Activated T-cell treated with anti-CD3 and anti-CD28 coated beads, Interleukin-2, amount 50 U/mL, for 24 hours (primary cell): ENCODE measurements around the gene RIMOC1.

Experiments used
- DNase-seq: peaks from one replicate; pipeline ENCODE4 v3.0.0-alpha.2; 2020
- H3K27ac Mint-ChIP-seq: 2 replicates; pipeline ENCODE4 v1.8.0; 2020; ENCODE audit warnings: mild to moderate bottlenecking, mixed read lengths
- H3K27me3 Mint-ChIP-seq: 2 replicates; pipeline ENCODE4 v1.8.0; 2020; ENCODE audit warnings: mixed read lengths
- H3K36me3 Mint-ChIP-seq: 2 replicates; pipeline ENCODE4 v1.8.0; 2020; ENCODE audit warnings: low read depth, mixed read lengths
- H3K4me1 Mint-ChIP-seq: 2 replicates; pipeline ENCODE4 v1.8.0; 2020; ENCODE audit warnings: low read depth, mixed read lengths
- H3K4me3 Mint-ChIP-seq: 2 replicates; pipeline ENCODE4 v1.8.0; 2020; ENCODE audit warnings: mild to moderate bottlenecking, moderate library complexity, mixed read lengths
- H3K9me3 Mint-ChIP-seq: 2 replicates; pipeline ENCODE4 v1.8.0; 2020; ENCODE audit warnings: mixed read lengths

Gene RIMOC1

DNA sequence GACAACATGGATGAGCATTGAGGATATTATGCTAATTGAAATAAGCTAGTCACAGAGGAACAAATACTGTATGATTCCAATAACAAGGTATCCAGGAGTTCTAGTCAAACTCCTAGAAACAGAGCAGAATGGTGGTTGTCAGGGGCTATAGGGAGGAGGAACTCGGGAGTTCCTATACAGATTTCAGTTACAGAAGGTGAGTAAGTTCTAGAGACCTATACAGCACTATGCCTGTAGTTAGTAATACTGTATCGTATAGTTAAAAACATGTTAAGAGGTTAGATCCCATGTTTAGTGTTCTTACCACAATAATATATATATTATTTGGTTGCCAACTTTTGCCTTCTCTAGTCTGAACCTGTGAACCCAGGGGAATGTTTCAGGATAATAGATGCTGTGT lies 26.0 kb upstream of the RIMOC1 start:
- H3K4me3 Mint-ChIP-seq: no peak overlapping the region
- no peaks in the 10 kb centered on the region for H3K9me3 Mint-ChIP-seq
- H3K27ac Mint-ChIP-seq: no peak overlapping the region
- no peak for DNase-seq
- H3K27me3 Mint-ChIP-seq: peaks cover 5% of the 10 kb centered on the region
- H3K36me3 Mint-ChIP-seq: no peaks in the 10 kb centered on the region
- H3K4me1 Mint-ChIP-seq: peaks cover 19% of the 10 kb centered on the region

DNA sequence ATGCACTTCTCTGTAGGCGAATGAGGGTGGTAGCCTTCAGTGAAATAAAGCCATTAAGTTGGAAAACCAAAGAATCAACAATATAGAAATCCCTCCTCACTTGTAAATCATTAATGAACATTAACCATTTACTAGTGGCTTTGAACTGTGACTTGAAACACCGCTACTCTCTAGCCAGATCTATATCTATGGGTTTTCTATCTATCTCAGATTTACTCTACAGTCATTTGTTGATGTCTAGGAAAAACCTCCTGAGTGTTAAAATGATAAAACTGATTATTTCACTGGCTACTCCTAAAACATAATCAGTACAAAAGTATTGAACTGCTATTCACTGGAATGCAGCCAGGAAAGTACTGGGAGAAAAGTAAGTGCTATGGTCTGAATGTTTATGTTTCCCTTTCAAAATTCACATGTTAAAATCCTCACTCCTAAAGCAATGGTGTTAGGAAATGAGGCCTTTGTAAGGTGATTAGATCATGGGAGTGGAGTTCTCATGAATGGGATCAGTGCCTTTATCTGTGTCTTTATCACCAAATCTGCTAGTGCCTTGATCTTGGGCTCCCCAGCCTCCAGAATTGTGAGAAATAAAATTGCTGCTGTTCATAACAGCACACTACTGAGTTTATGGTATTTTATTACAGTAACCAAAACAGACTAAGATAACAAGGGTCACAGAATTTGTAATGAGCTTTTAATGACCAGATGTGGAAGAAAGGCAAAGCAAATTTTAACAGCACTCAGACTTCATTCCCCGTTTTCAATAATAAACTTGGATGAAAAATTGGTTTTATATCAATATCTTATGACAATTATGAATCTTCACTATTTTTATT lies 25.3 kb upstream of the RIMOC1 start:
- H3K27me3 Mint-ChIP-seq: peaks cover 5% of the 10 kb centered on the region
- no peak overlapping the region for H3K4me3 Mint-ChIP-seq
- no peak overlapping the region for H3K27ac Mint-ChIP-seq

GRCh38 chr5:41882765-41883164 lies 21.4 kb upstream of the RIMOC1 start:
- Mint-ChIP-seq H3K4me1 (peaks cover 3% of the 10 kb centered on the region), H3K27me3 (peaks cover 8% of the 10 kb centered on the region), H3K9me3 (no peaks in the 10 kb centered on the region), H3K4me3 (no peak overlapping the region), H3K27ac (no peak overlapping the region), H3K36me3 (no peaks in the 10 kb centered on the region)
- no peak for DNase-seq

More for the DNA sequence above, 25.3 kb upstream of the RIMOC1 start:
- peaks cover 18% of the 10 kb centered on the region for H3K4me1 Mint-ChIP-seq
- no peaks in the 10 kb centered on the region for H3K9me3 Mint-ChIP-seq
- DNase-seq: no peak
- no peaks in the 10 kb centered on the region for H3K36me3 Mint-ChIP-seq

DNA sequence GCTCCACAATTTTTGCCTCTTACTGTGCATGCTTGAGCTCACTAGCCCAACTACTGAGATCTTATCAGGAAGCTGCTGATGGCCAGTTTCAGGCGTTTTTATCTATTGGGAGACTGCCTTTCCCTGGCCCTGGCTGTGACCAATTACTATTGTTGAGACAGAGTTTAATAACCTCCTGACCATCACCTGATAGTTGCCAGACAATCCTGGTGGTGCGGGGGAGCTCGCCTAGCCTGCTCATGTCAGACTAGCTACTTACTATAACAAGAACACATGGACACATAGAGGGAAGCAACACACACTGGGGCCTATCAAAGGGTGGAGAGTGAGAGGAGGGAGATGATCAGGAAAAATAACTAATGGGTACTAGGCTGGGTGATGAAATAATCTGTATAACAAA lies 20.9 kb upstream of the RIMOC1 start:
- Mint-ChIP-seq H3K27ac (no peak overlapping the region), H3K9me3 (no peaks in the 10 kb centered on the region), H3K27me3 (peaks cover 10% of the 10 kb centered on the region), H3K36me3 (no peaks in the 10 kb centered on the region), H3K4me3 (no peak overlapping the region), H3K4me1 (peaks cover 4% of the 10 kb centered on the region)
- no peak for DNase-seq

DNA sequence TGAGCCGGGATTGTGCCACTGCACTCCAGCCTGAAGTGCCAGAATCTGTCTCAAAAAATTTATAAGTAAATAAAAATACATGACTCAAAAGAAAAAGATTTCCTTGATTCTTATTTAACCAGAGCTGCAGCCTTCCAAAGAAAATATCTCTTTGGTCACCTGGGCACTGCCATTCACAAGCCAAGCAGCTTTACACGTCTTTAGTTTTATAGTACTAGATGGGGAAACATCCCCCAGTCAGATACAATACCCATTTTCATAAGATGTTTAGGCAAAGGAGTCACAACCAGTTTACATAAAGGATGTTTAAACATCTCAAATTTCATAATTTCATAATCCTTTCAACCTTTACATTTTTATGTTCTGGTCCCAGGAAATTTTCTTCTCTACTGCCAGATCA lies 20.2 kb upstream of the RIMOC1 start:
- Mint-ChIP-seq H3K9me3 (no peaks in the 10 kb centered on the region), H3K4me3 (no peak overlapping the region), H3K4me1 (peaks cover 4% of the 10 kb centered on the region), H3K27me3 (peaks cover 10% of the 10 kb centered on the region), H3K27ac (no peak overlapping the region), H3K36me3 (no peaks in the 10 kb centered on the region)
- DNase-seq: no peak

DNA sequence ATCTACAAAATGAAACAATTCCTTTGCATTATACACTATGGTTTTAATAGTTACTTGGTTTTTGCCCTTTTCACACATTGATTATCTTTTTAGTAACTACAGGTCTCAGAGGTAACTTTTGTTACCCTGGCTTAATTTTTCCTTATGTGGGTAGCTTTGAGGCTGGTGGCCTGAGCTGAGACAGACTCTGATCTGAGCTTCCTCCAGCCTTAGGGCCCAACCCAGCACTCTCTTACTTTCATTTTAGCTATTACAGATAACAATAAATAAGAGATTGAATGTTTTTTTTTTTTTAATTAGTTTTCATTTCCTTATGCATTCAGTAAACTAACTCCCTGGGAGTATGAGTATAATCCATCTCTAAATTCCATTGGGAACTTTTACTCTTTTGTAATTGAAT lies 18.9 kb upstream of the RIMOC1 start:
- no peaks in the 10 kb centered on the region for H3K9me3 Mint-ChIP-seq
- no peaks in the 10 kb centered on the region for H3K36me3 Mint-ChIP-seq
- peaks cover 4% of the 10 kb centered on the region for H3K4me1 Mint-ChIP-seq
- peaks cover 5% of the 10 kb centered on the region for H3K27me3 Mint-ChIP-seq
- no peak overlapping the region for H3K27ac Mint-ChIP-seq
- H3K4me3 Mint-ChIP-seq: no peak overlapping the region
- no peak for DNase-seq

- Mint-ChIP-seq H3K4me1 (peaks cover 16% of the 10 kb centered on the region), H3K27me3 (peaks cover 33% of the 10 kb centered on the region), H3K4me3 (no peak overlapping the region), H3K27ac (no peak overlapping the region), H3K9me3 (no peaks in the 10 kb centered on the region), H3K36me3 (no peaks in the 10 kb centered on the region)
- DNase-seq: no peak
Measured at GRCh38 chr5:41891066-41891707, 13.0 kb upstream of the RIMOC1 start.

DNA sequence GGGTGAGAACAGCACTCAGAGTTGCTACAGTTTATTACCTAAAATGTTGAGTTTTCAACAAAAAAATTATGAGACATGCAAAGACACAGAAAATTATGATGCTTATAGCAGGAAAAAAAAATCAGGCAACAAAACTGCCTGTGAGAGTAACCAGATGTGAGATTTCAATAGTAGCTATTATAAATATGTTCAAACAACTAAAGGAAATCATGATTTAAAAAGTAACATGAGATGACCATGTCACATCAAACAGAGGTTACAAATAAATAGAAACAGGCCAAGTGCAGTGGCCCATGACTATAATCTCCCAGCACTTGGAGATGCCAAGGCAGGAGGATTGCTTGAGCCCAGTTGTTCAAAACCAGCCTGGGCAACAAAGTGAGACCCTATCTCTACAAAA lies 12.1 kb upstream of the RIMOC1 start:
- Mint-ChIP-seq H3K27me3 (peaks cover 41% of the 10 kb centered on the region), H3K27ac (no peak overlapping the region)

DNA sequence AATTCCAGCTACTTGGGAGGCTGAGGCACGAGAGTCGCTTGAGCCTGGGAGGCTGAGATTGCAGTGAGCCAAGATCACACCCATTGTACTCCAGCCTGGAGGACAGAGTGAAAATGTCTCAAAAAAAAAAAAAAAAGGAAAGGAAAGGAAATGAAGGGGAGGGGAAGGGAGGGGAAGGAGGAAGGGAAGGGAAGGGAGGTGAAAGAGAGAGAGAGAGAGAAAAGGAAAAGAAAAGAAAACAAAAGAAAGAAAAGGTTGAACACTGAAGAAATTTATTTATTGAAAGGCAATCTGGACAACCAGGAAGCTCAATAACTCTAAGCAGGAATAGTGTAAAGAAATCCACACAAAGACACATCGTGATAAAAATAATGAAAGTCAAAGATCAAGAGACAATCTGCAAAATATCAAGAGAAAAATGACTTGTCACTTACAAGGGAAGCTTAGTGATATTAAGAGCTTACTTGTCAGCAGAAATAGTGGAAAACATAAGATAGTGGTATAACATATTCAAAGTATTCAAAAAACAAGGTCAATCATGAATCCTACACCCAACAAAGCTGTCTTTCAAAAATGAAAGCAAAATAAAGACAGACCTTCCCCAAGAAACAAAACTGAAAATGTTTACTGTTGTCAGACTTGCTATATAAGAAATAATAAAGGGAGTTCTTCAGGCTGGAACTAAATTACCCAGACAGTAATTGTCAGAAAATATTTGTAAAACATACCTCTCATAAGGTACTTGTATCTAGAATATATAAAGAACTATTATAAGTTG lies 10.9 kb upstream of the RIMOC1 start:
- peaks cover 37% of the 10 kb centered on the region for H3K27me3 Mint-ChIP-seq

More for the DNA sequence above, 12.1 kb upstream of the RIMOC1 start:
- Mint-ChIP-seq H3K4me1 (peaks cover 16% of the 10 kb centered on the region), H3K4me3 (no peak overlapping the region), H3K9me3 (no peaks in the 10 kb centered on the region), H3K36me3 (no peaks in the 10 kb centered on the region)
- no peak for DNase-seq

DNA sequence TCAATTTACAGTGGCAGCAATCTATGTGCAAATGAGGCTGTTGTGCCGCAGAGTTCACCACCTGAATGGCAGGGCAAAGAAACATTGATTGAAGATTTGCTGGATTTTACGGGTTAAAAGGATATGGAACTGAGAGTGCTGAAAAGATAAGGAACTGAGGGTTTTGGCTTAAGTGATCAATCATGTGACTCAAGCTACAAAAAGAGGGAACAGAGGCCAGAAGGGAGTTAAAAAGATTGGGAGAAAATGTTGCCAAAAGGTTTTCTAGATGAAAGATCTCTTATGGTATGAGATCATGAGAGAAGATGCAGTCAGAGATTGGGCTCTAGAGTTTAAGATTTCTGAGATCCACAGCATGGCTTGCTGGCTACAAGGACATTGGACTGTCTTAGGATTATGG lies 7.9 kb upstream of the RIMOC1 start:
- Mint-ChIP-seq H3K27me3 (peaks cover 34% of the 10 kb centered on the region), H3K9me3 (no peaks in the 10 kb centered on the region), H3K4me3 (no peak overlapping the region), H3K4me1 (peaks cover 8% of the 10 kb centered on the region), H3K27ac (no peak overlapping the region), H3K36me3 (no peaks in the 10 kb centered on the region)
- no peak for DNase-seq

More for the DNA sequence above, 10.9 kb upstream of the RIMOC1 start:
- Mint-ChIP-seq H3K27ac (no peak overlapping the region), H3K4me3 (no peak overlapping the region), H3K36me3 (no peaks in the 10 kb centered on the region), H3K4me1 (peaks cover 12% of the 10 kb centered on the region), H3K9me3 (no peaks in the 10 kb centered on the region)
- DNase-seq: no peak

- H3K4me3 Mint-ChIP-seq: peak overlapping the region; percentile 93
- peaks cover 46% of the 10 kb centered on the region for H3K4me1 Mint-ChIP-seq
- no peaks in the 10 kb centered on the region for H3K9me3 Mint-ChIP-seq
- no peak for DNase-seq
- H3K36me3 Mint-ChIP-seq: peaks cover 39% of the 10 kb centered on the region
- H3K27ac Mint-ChIP-seq: peak overlapping the region; percentile 100
- H3K27me3 Mint-ChIP-seq: peaks cover 2% of the 10 kb centered on the region
Measured at GRCh38 chr5:41903382-41903891, 707 bp upstream of the RIMOC1 start.

GRCh38 chr5:41906151-41906550 lies 2.0 kb downstream of the RIMOC1 start:
- peak overlapping the region; percentile 27 for H3K27ac Mint-ChIP-seq

DNA sequence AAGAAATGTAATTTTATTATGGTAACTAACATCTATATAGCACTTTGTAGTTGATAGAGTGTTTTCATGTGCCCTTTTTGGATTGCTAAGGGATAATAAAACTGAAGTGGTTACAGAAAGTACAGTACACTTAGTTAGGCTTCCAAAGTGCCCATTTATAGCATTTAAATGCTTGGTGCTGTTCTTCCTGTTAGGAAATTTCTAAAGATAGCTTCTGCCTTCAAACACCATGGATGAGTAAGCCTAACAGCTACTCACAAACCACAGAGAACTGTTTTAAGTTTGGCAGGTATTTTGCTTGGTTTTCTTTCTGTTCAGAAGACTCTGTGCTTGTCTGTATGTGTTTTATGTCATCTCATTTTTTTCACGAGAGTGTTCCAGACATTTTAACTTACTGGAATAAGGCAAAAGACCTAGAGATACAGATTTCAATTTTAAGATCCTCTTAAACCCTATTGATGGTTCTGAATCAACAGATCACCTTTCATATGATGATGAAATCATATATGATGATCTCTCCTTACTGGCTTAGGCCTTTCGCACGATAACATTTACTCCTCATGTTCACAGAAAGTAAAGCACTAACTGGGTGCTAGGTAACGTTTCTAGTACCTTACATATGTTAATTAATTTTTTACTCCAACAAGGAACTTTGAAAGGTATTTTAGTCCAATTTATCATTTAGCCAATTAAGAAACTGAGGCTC lies 4.4 kb downstream of the RIMOC1 start:
- Mint-ChIP-seq H3K36me3 (peaks cover 85% of the 10 kb centered on the region), H3K9me3 (no peaks in the 10 kb centered on the region), H3K27ac (peak overlapping the region; percentile 79), H3K4me1 (peaks cover 67% of the 10 kb centered on the region), H3K27me3 (peaks cover 2% of the 10 kb centered on the region), H3K4me3 (no peak overlapping the region)
- DNase-seq: no peak

More at GRCh38 chr5:41906151-41906550, 2.0 kb downstream of the RIMOC1 start:
- Mint-ChIP-seq H3K9me3 (no peaks in the 10 kb centered on the region), H3K4me1 (peaks cover 60% of the 10 kb centered on the region), H3K36me3 (peaks cover 63% of the 10 kb centered on the region), H3K27me3 (peaks cover 2% of the 10 kb centered on the region), H3K4me3 (peak overlapping the region; percentile 10)
- no peak for DNase-seq

GRCh38 chr5:41918105-41918504 lies 14.0 kb downstream of the RIMOC1 start:
- no peaks in the 10 kb centered on the region for H3K27me3 Mint-ChIP-seq
- H3K9me3 Mint-ChIP-seq: peaks cover 3% of the 10 kb centered on the region
- no peak for DNase-seq
- H3K36me3 Mint-ChIP-seq: peaks cover 85% of the 10 kb centered on the region
- H3K4me3 Mint-ChIP-seq: no peak overlapping the region
- H3K4me1 Mint-ChIP-seq: peaks cover 39% of the 10 kb centered on the region
- H3K27ac Mint-ChIP-seq: peak overlapping the region; percentile 37
